ENCODE data around the gene ERLIN1. TPM values are rescaled to one million over a fixed set of nuclear protein-coding genes. Genes with fewer than 3 reads are reported as not detected.

ERLIN1 gene
- 28.4 and 33.0 TPM in 2 replicates for total RNA-seq

GRCh38 chr10:100185364-100186252 is at the start of gene ERLIN1:
Gene ERLIN1 (minus strand): TSS chr10:100186029. CDS start chr10:100185626, 403 bp downstream.

Other genes starting within 250 kb of the ERLIN1 start
- 11.0 and 12.4 TPM in 2 replicates for gene DNMBP, start 176.1 kb downstream of the ERLIN1 start, total RNA-seq
- gene CPN1, start 104.2 kb downstream of the ERLIN1 start, total RNA-seq, result not detected in 2 replicates
- 12.5 and 14.8 TPM in 2 replicates for gene CHUK, start 43.6 kb upstream of the ERLIN1 start, total RNA-seq
- 27.7 and 32.6 TPM in 2 replicates for gene CWF19L1, start 81.6 kb upstream of the ERLIN1 start, total RNA-seq
- gene BLOC1S2, start 100.7 kb upstream of the ERLIN1 start, total RNA-seq, result 16.5 and 24.0 TPM in 2 replicates
- gene PKD2L1, start 144.2 kb upstream of the ERLIN1 start, total RNA-seq, result not detected in 2 replicates
- gene SCD, start 161.2 kb upstream of the ERLIN1 start, total RNA-seq, result 820 and 879 TPM in 2 replicates